Measurements from ENCODE around the gene MAP3K3. TPM values are rescaled to one million over a fixed set of nuclear protein-coding genes. Genes with fewer than 3 reads are reported as not detected.

Gene MAP3K3
- total and polyA plus RNA-seq, 10 of the 15 experiments (the other 5 are each of a cell fraction or from before 2014, with no cell fraction given): 1.6 to 24.1 (median 15.0) TPM

- TF ChIP-seq, protein P1, sequence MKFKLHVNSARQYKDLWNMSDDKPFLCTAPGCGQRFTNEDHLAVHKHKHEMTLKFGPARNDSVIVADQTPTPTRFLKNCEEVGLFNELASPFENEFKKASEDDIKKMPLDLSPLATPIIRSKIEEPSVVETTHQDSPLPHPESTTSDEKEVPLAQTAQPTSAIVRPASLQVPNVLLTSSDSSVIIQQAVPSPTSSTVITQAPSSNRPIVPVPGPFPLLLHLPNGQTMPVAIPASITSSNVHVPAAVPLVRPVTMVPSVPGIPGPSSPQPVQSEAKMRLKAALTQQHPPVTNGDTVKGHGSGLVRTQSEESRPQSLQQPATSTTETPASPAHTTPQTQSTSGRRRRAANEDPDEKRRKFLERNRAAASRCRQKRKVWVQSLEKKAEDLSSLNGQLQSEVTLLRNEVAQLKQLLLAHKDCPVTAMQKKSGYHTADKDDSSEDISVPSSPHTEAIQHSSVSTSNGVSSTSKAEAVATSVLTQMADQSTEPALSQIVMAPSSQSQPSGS (IDR thresholded peaks at IDR 0.05; ENCODE audit: low read length): no peak; the same call in 1 of the 2 replicates
- TF ChIP-seq CBX5 (IDR thresholded peaks at IDR 0.05; ENCODE audit: low read depth) (no peak), BACH1 (IDR thresholded peaks at IDR 0.05; ENCODE audit: borderline replicate concordance) (peak; percentile 63; the same call in 1 of the 2 replicates), EGR1 (IDR thresholded peaks at IDR 0.05; ENCODE audit: borderline replicate concordance in 1 of 2, low read depth in 2 of 2, low read length in 2 of 2) (0 out of 3 replicates have a peak, but pooled peaks of 1 of the 2 experiments have one; percentile 6), TAF1 (IDR thresholded peaks at IDR 0.05; ENCODE audit: borderline replicate concordance, low read depth, low read length) (no peak), USF1 (IDR thresholded peaks at IDR 0.05; ENCODE audit: borderline replicate concordance, extremely low read length, insufficient read depth, low read depth, low read length) (no peak), ZBED1 (IDR thresholded peaks at IDR 0.05; ENCODE audit: borderline replicate concordance) (peak; percentile 21; the same call in 1 of the 2 replicates), PAX5 (IDR thresholded peaks at IDR 0.05; ENCODE audit: borderline replicate concordance, low read depth, low read length) (0 out of 2 replicates have a peak, but pooled peaks have one; percentile 5), RBBP5 (conservative IDR thresholded peaks at IDR 0.05) (no peak), KLF5 (IDR thresholded peaks at IDR 0.05; ENCODE audit: partially characterized antibody) (no peak), MTA3 (IDR thresholded peaks at IDR 0.05; ENCODE audit: borderline replicate concordance, low read length) (peak; percentile 82; the same call in 1 of the 2 replicates), BMI1 (IDR thresholded peaks at IDR 0.05; ENCODE audit: borderline replicate concordance) (no peak), MYB (IDR thresholded peaks at IDR 0.05; ENCODE audit: borderline replicate concordance, low read depth, low read length) (no peak), GATAD2B (conservative IDR thresholded peaks at IDR 0.05; ENCODE audit: low read depth) (no peak)
- TF ChIP-seq, protein P2, sequence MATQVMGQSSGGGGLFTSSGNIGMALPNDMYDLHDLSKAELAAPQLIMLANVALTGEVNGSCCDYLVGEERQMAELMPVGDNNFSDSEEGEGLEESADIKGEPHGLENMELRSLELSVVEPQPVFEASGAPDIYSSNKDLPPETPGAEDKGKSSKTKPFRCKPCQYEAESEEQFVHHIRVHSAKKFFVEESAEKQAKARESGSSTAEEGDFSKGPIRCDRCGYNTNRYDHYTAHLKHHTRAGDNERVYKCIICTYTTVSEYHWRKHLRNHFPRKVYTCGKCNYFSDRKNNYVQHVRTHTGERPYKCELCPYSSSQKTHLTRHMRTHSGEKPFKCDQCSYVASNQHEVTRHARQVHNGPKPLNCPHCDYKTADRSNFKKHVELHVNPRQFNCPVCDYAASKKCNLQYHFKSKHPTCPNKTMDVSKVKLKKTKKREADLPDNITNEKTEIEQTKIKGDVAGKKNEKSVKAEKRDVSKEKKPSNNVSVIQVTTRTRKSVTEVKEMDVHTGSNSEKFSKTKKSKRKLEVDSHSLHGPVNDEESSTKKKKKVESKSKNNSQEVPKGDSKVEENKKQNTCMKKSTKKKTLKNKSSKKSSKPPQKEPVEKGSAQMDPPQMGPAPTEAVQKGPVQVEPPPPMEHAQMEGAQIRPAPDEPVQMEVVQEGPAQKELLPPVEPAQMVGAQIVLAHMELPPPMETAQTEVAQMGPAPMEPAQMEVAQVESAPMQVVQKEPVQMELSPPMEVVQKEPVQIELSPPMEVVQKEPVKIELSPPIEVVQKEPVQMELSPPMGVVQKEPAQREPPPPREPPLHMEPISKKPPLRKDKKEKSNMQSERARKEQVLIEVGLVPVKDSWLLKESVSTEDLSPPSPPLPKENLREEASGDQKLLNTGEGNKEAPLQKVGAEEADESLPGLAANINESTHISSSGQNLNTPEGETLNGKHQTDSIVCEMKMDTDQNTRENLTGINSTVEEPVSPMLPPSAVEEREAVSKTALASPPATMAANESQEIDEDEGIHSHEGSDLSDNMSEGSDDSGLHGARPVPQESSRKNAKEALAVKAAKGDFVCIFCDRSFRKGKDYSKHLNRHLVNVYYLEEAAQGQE (IDR thresholded peaks at IDR 0.05; ENCODE audit: low read depth, low read length): no peak
- TF ChIP-seq, protein P3, sequence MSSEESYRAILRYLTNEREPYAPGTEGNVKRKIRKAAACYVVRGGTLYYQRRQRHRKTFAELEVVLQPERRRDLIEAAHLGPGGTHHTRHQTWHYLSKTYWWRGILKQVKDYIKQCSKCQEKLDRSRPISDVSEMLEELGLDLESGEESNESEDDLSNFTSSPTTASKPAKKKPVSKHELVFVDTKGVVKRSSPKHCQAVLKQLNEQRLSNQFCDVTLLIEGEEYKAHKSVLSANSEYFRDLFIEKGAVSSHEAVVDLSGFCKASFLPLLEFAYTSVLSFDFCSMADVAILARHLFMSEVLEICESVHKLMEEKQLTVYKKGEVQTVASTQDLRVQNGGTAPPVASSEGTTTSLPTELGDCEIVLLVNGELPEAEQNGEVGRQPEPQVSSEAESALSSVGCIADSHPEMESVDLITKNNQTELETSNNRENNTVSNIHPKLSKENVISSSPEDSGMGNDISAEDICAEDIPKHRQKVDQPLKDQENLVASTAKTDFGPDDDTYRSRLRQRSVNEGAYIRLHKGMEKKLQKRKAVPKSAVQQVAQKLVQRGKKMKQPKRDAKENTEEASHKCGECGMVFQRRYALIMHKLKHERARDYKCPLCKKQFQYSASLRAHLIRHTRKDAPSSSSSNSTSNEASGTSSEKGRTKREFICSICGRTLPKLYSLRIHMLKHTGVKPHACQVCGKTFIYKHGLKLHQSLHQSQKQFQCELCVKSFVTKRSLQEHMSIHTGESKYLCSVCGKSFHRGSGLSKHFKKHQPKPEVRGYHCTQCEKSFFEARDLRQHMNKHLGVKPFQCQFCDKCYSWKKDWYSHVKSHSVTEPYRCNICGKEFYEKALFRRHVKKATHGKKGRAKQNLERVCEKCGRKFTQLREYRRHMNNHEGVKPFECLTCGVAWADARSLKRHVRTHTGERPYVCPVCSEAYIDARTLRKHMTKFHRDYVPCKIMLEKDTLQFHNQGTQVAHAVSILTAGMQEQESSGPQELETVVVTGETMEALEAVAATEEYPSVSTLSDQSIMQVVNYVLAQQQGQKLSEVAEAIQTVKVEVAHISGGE (CRISPR knock-in tag; IDR thresholded peaks at IDR 0.05): no peak
These were observed 72.9 kb downstream of the MAP3K3 start (continued) for GRCh38 chr17:63694950-63695773.

Measured in GM12878 (cell line).